ENCODE data around the gene RNF32. TPM values are rescaled to one million over a fixed set of nuclear protein-coding genes. Genes with fewer than 3 reads are reported as not detected.

RNF32 gene
- total RNA-seq, 2 donors from 2014 or later: 2.4 to 7.3 TPM

GRCh38 chr7:156610130-156610529, 30.4 kb upstream of the RNF32 start:
- Histone ChIP-seq H3K36me3 (no peaks in the 10 kb centered on the region), H3K4me1 (replicated peaks) (peaks cover 2% of the 10 kb centered on the region), H3K27me3 (replicated peaks; ENCODE audit: insufficient read depth) (no peaks in the 10 kb centered on the region), H3K27ac (no peak overlapping the region), H3K9me3 (no peaks in the 10 kb centered on the region), H3K4me3 (no peak overlapping the region)
- 52% methylated on average over 11 of the region's 11 CpGs for WGBS
- TF ChIP-seq POLR2A (IDR thresholded peaks at IDR 0.05) (no peak), POLR2AphosphoS5 (IDR thresholded peaks at IDR 0.05) (no peak), CTCF (IDR thresholded peaks at IDR 0.05) (no peak)
- intact Hi-C loops (cut with DNase I): no loop called here
- DNase-seq (ENCODE audit: low spot score): no peak

DNA sequence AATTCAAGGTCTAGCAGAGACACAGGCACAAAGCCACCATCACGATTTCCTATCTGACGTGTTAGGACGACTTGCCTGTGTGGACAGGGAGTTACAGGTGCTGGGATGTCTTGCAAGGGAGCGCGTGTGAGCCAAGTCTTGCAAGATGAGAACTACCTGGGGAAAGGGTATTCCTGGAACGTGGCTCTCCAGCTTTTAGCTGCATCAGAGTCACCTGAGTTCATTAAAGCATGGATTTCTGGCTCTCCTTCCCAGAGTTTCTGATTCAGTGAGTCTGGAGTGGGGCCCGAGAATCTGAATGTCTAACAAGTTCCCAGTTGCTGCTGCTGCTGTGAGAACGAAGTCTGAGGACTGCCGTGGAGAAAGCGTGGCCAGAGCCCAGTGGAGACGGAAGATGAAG, 30.0 kb upstream of the RNF32 start:
- TF ChIP-seq POLR2AphosphoS5 (IDR thresholded peaks at IDR 0.05): no peak
- TF ChIP-seq POLR2A (IDR thresholded peaks at IDR 0.05): no peak
- no peak for TF ChIP-seq CTCF (IDR thresholded peaks at IDR 0.05)
- WGBS: 62% methylated on average over 11 of the region's 11 CpGs
- H3K27ac ChIP-seq: no peak overlapping the region
- no peaks in the 10 kb centered on the region for H3K27me3 ChIP-seq (replicated peaks; ENCODE audit: insufficient read depth)
- no peak overlapping the region for H3K4me3 ChIP-seq
- intact Hi-C loops (cut with DNase I): no loop called here
- no peak for DNase-seq (ENCODE audit: low spot score)
- H3K36me3 ChIP-seq: no peaks in the 10 kb centered on the region
- peaks cover 5% of the 10 kb centered on the region for H3K4me1 ChIP-seq (replicated peaks)
- H3K9me3 ChIP-seq: no peaks in the 10 kb centered on the region

DNA sequence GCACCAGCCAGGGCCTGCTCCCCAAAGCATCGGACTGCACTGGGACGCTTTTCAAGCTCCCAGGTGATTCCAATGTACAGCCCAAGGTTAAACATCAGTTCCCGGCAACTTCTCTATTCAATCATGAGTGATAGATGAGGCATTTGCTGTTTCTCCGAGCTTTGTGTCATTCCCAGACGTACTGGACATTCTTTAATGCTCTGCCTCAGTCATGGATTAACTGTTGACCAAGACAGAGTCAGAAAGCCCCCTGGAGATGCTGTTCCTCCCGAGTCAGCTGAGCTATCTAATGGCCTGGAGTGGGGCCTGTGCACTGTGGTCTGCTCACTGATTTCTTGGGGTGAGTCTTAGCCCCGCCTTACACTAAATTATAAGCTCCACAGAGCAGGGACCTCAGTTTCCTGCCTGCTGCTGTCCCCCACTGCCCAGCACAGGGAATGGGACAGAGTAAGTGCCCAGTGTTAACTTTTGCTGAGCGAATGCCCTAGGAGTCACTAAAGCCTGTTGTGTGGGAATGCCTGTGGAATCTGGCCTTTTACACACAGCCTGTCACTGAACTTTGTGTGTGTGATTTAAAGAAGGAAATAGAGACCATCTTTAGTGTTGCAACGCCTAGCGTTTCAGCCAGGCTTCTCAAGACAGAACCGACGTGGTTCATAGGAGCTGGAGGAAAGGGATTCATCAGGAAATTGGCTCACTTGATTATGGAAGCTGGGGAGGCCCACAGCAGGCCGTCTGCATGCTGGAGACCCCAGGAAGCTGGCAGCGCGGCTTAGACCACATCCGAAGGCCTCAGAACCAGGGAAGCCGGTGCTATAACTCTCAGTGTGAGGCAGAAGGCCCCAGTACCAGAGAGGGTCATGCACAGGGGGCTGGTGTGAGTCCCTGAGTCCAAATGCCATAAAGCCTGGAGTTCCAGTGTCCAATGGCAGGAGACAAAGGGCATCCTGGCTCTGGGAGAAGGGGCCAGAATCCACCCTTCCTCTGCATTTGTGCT, 29.3 kb upstream of the RNF32 start:
- H3K27me3 ChIP-seq (replicated peaks; ENCODE audit: insufficient read depth): no peaks in the 10 kb centered on the region
- H3K4me1 ChIP-seq (replicated peaks): peaks cover 6% of the 10 kb centered on the region
- DNase-seq (ENCODE audit: low spot score): no peak
- no peaks in the 10 kb centered on the region for H3K9me3 ChIP-seq
- no peak overlapping the region for H3K4me3 ChIP-seq
- intact Hi-C loops (cut with DNase I): no loop called here
- WGBS: 83% methylated on average over 17 of the region's 17 CpGs
- TF ChIP-seq CTCF (IDR thresholded peaks at IDR 0.05) (no peak), POLR2A (IDR thresholded peaks at IDR 0.05) (no peak), POLR2AphosphoS5 (IDR thresholded peaks at IDR 0.05) (no peak)
- no peaks in the 10 kb centered on the region for H3K36me3 ChIP-seq
- no peak overlapping the region for H3K27ac ChIP-seq

DNA sequence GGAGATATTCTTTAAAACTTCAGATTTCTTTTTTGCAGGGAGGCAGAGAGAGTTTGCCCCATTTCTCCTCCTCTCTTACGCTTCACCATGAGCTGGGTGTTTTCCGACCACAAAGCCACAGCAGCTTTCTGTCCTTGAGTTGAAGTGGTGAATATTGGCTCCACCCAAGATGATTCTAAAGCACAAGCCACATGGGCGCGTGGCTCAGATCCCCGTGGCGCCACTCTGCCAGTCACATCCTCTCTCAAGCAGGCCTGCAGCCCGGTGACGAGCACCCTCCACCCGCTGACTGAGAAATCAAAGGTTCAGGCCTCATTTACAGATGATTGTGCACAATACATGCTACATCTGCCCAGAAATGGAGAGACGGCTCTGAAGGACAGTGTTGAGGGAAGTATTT, 27.6 kb upstream of the RNF32 start:
- no peak for TF ChIP-seq CTCF (IDR thresholded peaks at IDR 0.05)
- TF ChIP-seq POLR2A (IDR thresholded peaks at IDR 0.05): no peak
- TF ChIP-seq POLR2AphosphoS5 (IDR thresholded peaks at IDR 0.05): no peak
- no peaks in the 10 kb centered on the region for H3K36me3 ChIP-seq
- intact Hi-C loops (cut with DNase I): no loop called here
- no peak for DNase-seq (ENCODE audit: low spot score)
- H3K9me3 ChIP-seq: no peaks in the 10 kb centered on the region
- no peak overlapping the region for H3K27ac ChIP-seq
- H3K27me3 ChIP-seq (replicated peaks; ENCODE audit: insufficient read depth): no peaks in the 10 kb centered on the region
- 90% methylated on average over 10 of the region's 10 CpGs for WGBS
- no peak overlapping the region for H3K4me3 ChIP-seq
- peaks cover 6% of the 10 kb centered on the region for H3K4me1 ChIP-seq (replicated peaks)
